RWPE2 (cell line): ENCODE results near the gene GUK1.

ENCODE experiments used
- ATAC-seq: fragments of 200-7000 bp; cut with Tn5 transposase; 3 replicates; pipeline ENCODE4 v1.9.1; 2021; ENCODE audit warnings: low read depth
- DNase-seq: peaks from one replicate; pipeline ENCODE4 v3.0.0-alpha.2; 2020; ENCODE audit warnings: low spot score
- H3K27ac ChIP-seq: fragments of 450-650 bp; 2 replicates; pipeline ENCODE4 v1.5.1; 2017; ENCODE audit warnings: mild to moderate bottlenecking; ENCODE audit not compliant: poor library complexity, severe bottlenecking
- H3K27me3 ChIP-seq: fragments of 250-450 bp; sonication (Bioruptor Pico); 2 replicates; pipeline ENCODE4 v1.5.1; 2021; ENCODE audit warnings: mild to moderate bottlenecking, moderate library complexity; ENCODE audit not compliant: insufficient read depth, poor library complexity, severe bottlenecking
- H3K36me3 ChIP-seq: fragments of 250-450 bp; sonication (Bioruptor Pico); 2 replicates; pipeline ENCODE4 v1.5.1; 2020; ENCODE audit warnings: low read depth, mild to moderate bottlenecking, moderate library complexity
- H3K4me1 ChIP-seq: fragments of 250-450 bp; sonication (Bioruptor Pico); 2 replicates; pipeline ENCODE4 v1.5.1; 2021; ENCODE audit warnings: mild to moderate bottlenecking, moderate library complexity; ENCODE audit not compliant: insufficient read depth, poor library complexity, severe bottlenecking
- H3K4me3 ChIP-seq: fragments of 250-450 bp; sonication (Bioruptor Pico); 2 replicates; pipeline ENCODE4 v1.5.1; 2021; ENCODE audit warnings: mild to moderate bottlenecking, moderate library complexity; ENCODE audit not compliant: severe bottlenecking
- H3K9me3 ChIP-seq: fragments of 250-450 bp; sonication (Bioruptor Pico); 2 replicates; pipeline ENCODE4 v1.5.1; 2021; ENCODE audit warnings: mild to moderate bottlenecking, moderate library complexity; ENCODE audit not compliant: severe bottlenecking
- TF ChIP-seq, protein P1 (sequence below): fragments of 450-650 bp; IDR thresholded peaks from one replicate; pipeline ENCODE4 v1.5.1; 2017; ENCODE audit warnings: mild to moderate bottlenecking, moderate library complexity; ENCODE audit not compliant: poor library complexity, severe bottlenecking

Gene GUK1

GRCh38 chr1:228122921-228123441 is 17.1 kb upstream of the GUK1 start:
- TF ChIP-seq, protein P1, sequence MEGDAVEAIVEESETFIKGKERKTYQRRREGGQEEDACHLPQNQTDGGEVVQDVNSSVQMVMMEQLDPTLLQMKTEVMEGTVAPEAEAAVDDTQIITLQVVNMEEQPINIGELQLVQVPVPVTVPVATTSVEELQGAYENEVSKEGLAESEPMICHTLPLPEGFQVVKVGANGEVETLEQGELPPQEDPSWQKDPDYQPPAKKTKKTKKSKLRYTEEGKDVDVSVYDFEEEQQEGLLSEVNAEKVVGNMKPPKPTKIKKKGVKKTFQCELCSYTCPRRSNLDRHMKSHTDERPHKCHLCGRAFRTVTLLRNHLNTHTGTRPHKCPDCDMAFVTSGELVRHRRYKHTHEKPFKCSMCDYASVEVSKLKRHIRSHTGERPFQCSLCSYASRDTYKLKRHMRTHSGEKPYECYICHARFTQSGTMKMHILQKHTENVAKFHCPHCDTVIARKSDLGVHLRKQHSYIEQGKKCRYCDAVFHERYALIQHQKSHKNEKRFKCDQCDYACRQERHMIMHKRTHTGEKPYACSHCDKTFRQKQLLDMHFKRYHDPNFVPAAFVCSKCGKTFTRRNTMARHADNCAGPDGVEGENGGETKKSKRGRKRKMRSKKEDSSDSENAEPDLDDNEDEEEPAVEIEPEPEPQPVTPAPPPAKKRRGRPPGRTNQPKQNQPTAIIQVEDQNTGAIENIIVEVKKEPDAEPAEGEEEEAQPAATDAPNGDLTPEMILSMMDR, result no peak
- Histone ChIP-seq H3K27ac (no peak overlapping the region), H3K9me3 (no peaks in the 10 kb centered on the region), H3K36me3 (no peaks in the 10 kb centered on the region), H3K27me3 (no peaks in the 10 kb centered on the region), H3K4me3 (no peak overlapping the region), H3K4me1 (no peaks in the 10 kb centered on the region)
- DNase-seq, result no peak
- no peak for ATAC-seq

GRCh38 chr1:228123505-228123904 is 16.6 kb upstream of the GUK1 start:
- Histone ChIP-seq H3K9me3 (no peaks in the 10 kb centered on the region), H3K36me3 (no peaks in the 10 kb centered on the region)
- no peak for ATAC-seq

GRCh38 chr1:228125185-228125584 is 14.9 kb upstream of the GUK1 start:
- H3K36me3 ChIP-seq, result no peaks in the 10 kb centered on the region

More at GRCh38 chr1:228123505-228123904, 16.6 kb upstream of the GUK1 start:
- TF ChIP-seq, protein P1, result no peak
- no peaks in the 10 kb centered on the region for H3K27me3 ChIP-seq
- no peak for DNase-seq
- H3K27ac ChIP-seq, result no peak overlapping the region
- H3K4me3 ChIP-seq, result no peak overlapping the region
- no peaks in the 10 kb centered on the region for H3K4me1 ChIP-seq

GRCh38 chr1:228131766-228132165 is 8.3 kb upstream of the GUK1 start:
- H3K4me3 ChIP-seq, result no peak overlapping the region
- H3K27ac ChIP-seq, result peak overlapping the region; percentile 44
- TF ChIP-seq, protein P1, result no peak

More at GRCh38 chr1:228125185-228125584, 14.9 kb upstream of the GUK1 start:
- no peak overlapping the region for H3K4me3 ChIP-seq
- ATAC-seq (no peak), DNase-seq (no peak)
- no peak overlapping the region for H3K27ac ChIP-seq
- H3K9me3 ChIP-seq, result no peaks in the 10 kb centered on the region
- H3K27me3 ChIP-seq, result no peaks in the 10 kb centered on the region
- TF ChIP-seq, protein P1, result no peak
- H3K4me1 ChIP-seq, result no peaks in the 10 kb centered on the region

DNA sequence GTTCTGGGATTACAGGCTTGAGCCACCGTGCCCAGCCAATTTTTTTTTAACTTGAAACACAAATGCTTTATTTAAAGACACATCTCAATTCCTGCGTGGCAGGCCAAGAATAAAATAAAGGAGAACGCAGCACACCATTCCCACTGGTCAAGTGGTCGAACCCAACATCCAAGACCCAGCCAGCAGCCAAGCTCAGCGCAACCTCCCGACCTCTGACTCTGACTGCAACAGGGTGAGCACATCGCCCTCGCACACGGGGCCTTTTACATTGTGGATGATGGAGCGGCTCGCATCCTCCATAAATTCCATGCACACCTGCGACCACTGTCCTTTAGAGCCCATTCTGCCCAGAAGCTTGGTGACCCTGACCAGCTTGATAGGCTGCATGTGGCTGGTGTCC is 5.5 kb upstream of the GUK1 start:
- Histone ChIP-seq H3K9me3 (no peaks in the 10 kb centered on the region), H3K4me3 (no peak overlapping the region), H3K36me3 (no peaks in the 10 kb centered on the region), H3K27me3 (no peaks in the 10 kb centered on the region), H3K27ac (no peak overlapping the region), H3K4me1 (peaks cover 5% of the 10 kb centered on the region)
- TF ChIP-seq, protein P1, result no peak
- no peak for ATAC-seq
- no peak for DNase-seq

More at GRCh38 chr1:228131766-228132165, 8.3 kb upstream of the GUK1 start:
- H3K4me1 ChIP-seq, result peaks cover 5% of the 10 kb centered on the region
- no peaks in the 10 kb centered on the region for H3K9me3 ChIP-seq
- no peak for ATAC-seq
- no peak for DNase-seq
- H3K36me3 ChIP-seq, result no peaks in the 10 kb centered on the region
- H3K27me3 ChIP-seq, result no peaks in the 10 kb centered on the region
